H1 (cell line): ENCODE results near the gene UBASH3A. TPM values are rescaled to one million over a fixed set of nuclear protein-coding genes. Genes with fewer than 3 reads are reported as not detected.

ENCODE experiments used
- CTCF ChIA-PET: fragments of 300-600 bp; sonication (Branson Sonifier 250); formaldehyde crosslinking; loops from one replicate; lab custom pipeline; 2021; ENCODE audit not compliant: partially characterized antibody; lab: Charles Lee
- POLR2A ChIA-PET: fragments of 300-600 bp; sonication (Branson Sonifier 250); formaldehyde crosslinking; loops from one replicate; lab custom pipeline; 2021; ENCODE audit warnings: inconsistent platforms; ENCODE audit not compliant: partially characterized antibody; lab: Charles Lee
- DNase-seq, 2 experiments: peaks; one replicate each; pipeline versions ENCODE4 v3.0.0 to v3.0.0-alpha.2; 2010 to 2022; ENCODE audit warnings: low spot score in 2 of 2, low read depth in 1 of 2, mixed read lengths in 1 of 2
- FAIRE-seq: peaks from 2 replicates; lab custom pipeline; 2011; peaks lifted over from hg19 to GRCh38; lab: Jason Lieb, UNC
- H2AFZ ChIP-seq: 2 replicates; pipeline ENCODE4 v1.8.1; 2012; ENCODE audit warnings: low read length, inconsistent platforms
- H2AK5ac ChIP-seq: 2 replicates; pipeline ENCODE4 v1.6.1; 2013; ENCODE audit warnings: low read depth, low read length
- H2BK120ac ChIP-seq: replicated peaks from 2 replicates; pipeline ENCODE3; 2013; ENCODE audit warnings: low read depth, low read length, inconsistent platforms
- H2BK12ac ChIP-seq: 2 replicates; pipeline ENCODE4 v1.6.1; 2013; ENCODE audit warnings: low read depth, low read length
- H2BK15ac ChIP-seq: 2 replicates; pipeline ENCODE4 v1.6.1; 2013; ENCODE audit warnings: low read length
- H2BK20ac ChIP-seq: 2 replicates; pipeline ENCODE4 v1.6.1; 2013; ENCODE audit warnings: low read length
- H2BK5ac ChIP-seq: 2 replicates; pipeline ENCODE4 v1.6.1; 2013; ENCODE audit warnings: low read depth, low read length
- H3K14ac ChIP-seq: 2 replicates; pipeline ENCODE4 v1.6.1; 2013; ENCODE audit warnings: inconsistent platforms; ENCODE audit not compliant: insufficient read length
- H3K18ac ChIP-seq: 2 replicates; pipeline ENCODE4 v1.6.1; 2013; ENCODE audit warnings: low read length; ENCODE audit errors: extremely low read depth
- H3K23ac ChIP-seq: 2 replicates; pipeline ENCODE4 v1.6.1; 2013; ENCODE audit warnings: inconsistent platforms; ENCODE audit not compliant: insufficient read length
- H3K23me2 ChIP-seq: 2 replicates; pipeline ENCODE4 v1.6.1; 2013; ENCODE audit warnings: low read depth, low read length
- H3K27ac ChIP-seq: 2 replicates; pipeline ENCODE4 v1.6.1; 2011; ENCODE audit warnings: low read depth, low read length, inconsistent platforms
- H3K27me3 ChIP-seq, 4 experiments: replicated peaks in 1 of 4; 1 replicate in 1 of 4; 2 replicates in 3 of 4; pipeline versions ENCODE4 v1.6.1 to v1.8.1; 2011 to 2013; ENCODE audit warnings: low read length in 3 of 4, mild to moderate bottlenecking in 3 of 4, inconsistent platforms in 2 of 4, mixed read lengths in 2 of 4, moderate library complexity in 1 of 4; ENCODE audit not compliant: control insufficient read depth in 3 of 4, insufficient read depth in 3 of 4; ENCODE audit errors: extremely low read depth in 1 of 4
- H3K36me3 ChIP-seq, 4 experiments: 2 replicates each; pipeline versions ENCODE4 v1.6.1 to v1.8.1; 2011 to 2013; ENCODE audit warnings: mild to moderate bottlenecking in 4 of 4, low read length in 3 of 4, moderate library complexity in 2 of 4, control low read depth in 1 of 4, inconsistent platforms in 1 of 4; ENCODE audit not compliant: insufficient read depth in 4 of 4, control insufficient read depth in 2 of 4
- H3K4ac ChIP-seq: replicated peaks from 2 replicates; pipeline ENCODE3; 2013; ENCODE audit warnings: low read length, low read depth, mixed read lengths, inconsistent platforms; ENCODE audit not compliant: insufficient read length
- H3K4me1 ChIP-seq, 4 experiments: replicated peaks in 1 of 4; 1 replicate in 1 of 4; 2 replicates in 3 of 4; pipeline versions ENCODE4 v1.6.1 to v1.8.1; 2011 to 2013; ENCODE audit warnings: low read length in 3 of 4, inconsistent platforms in 2 of 4, mixed read lengths in 1 of 4; ENCODE audit not compliant: insufficient read depth in 4 of 4, control insufficient read depth in 3 of 4
- H3K4me2 ChIP-seq, 2 experiments: 2 replicates each; pipeline versions ENCODE4 v1.6.1 to v1.8.1; 2011 to 2013; ENCODE audit warnings: low read depth in 2 of 2, low read length in 2 of 2, control low read depth in 1 of 2, inconsistent platforms in 1 of 2, mild to moderate bottlenecking in 1 of 2; ENCODE audit not compliant: insufficient read depth in 1 of 2
- H3K4me3 ChIP-seq, 4 experiments: fragments of 200-600, 300-600 bp in 1 of 4; sonication (generic), shearing (Covaris generic), sonication (Bioruptor Twin) in 1 of 4; 2 replicates each; pipeline versions ENCODE4 v1.5.1 to v1.8.1; 2011 to 2016; ENCODE audit warnings: low read length in 4 of 4, low read depth in 3 of 4, control low read depth in 2 of 4, inconsistent platforms in 2 of 4, mild to moderate bottlenecking in 2 of 4, mixed read lengths in 1 of 4, moderate library complexity in 1 of 4; ENCODE audit not compliant: insufficient read depth in 2 of 4; ENCODE audit errors: extremely low read depth in 1 of 4
- H3K56ac ChIP-seq: replicated peaks from 2 replicates; pipeline ENCODE3; 2013; ENCODE audit warnings: low read depth, mild to moderate bottlenecking, mixed read lengths, low read length, inconsistent platforms; ENCODE audit not compliant: insufficient read length
- H3K79me1 ChIP-seq: 2 replicates; pipeline ENCODE4 v1.6.1; 2013; ENCODE audit warnings: low read depth, low read length, control low read depth
- H3K79me2 ChIP-seq, 2 experiments: 2 replicates each; pipeline versions ENCODE4 v1.6.1 to v1.8.1; 2012 to 2013; ENCODE audit warnings: low read length in 2 of 2, mild to moderate bottlenecking in 2 of 2, inconsistent platforms in 1 of 2; ENCODE audit not compliant: insufficient read depth in 2 of 2, control insufficient read depth in 1 of 2
- H3K9ac ChIP-seq, 4 experiments: replicated peaks in 1 of 4; 1 replicate in 1 of 4; 2 replicates in 3 of 4; pipeline versions ENCODE4 v1.6.1 to v1.8.1; 2011 to 2013; ENCODE audit warnings: low read depth in 3 of 4, low read length in 3 of 4, control low read depth in 2 of 4, mild to moderate bottlenecking in 2 of 4, moderate library complexity in 2 of 4, inconsistent platforms in 1 of 4; ENCODE audit errors: extremely low read depth in 1 of 4
- H3K9me3 ChIP-seq, 2 experiments: 2 replicates each; pipeline versions ENCODE4 v1.6.1 to v1.8.1; 2012 to 2013; ENCODE audit warnings: mild to moderate bottlenecking in 2 of 2, moderate library complexity in 2 of 2, control low read depth in 1 of 2, inconsistent platforms in 1 of 2, low read depth in 1 of 2, low read length in 1 of 2, mixed read lengths in 1 of 2; ENCODE audit not compliant: insufficient read depth in 2 of 2
- H4K20me1 ChIP-seq, 2 experiments: replicated peaks in 1 of 2; 2 replicates each; pipeline versions ENCODE3 to v1.8.1; 2011 to 2013; ENCODE audit warnings: inconsistent platforms in 2 of 2, low read length in 2 of 2, mild to moderate bottlenecking in 1 of 2; ENCODE audit not compliant: insufficient read depth in 2 of 2, control insufficient read depth in 1 of 2
- H4K5ac ChIP-seq: 2 replicates; pipeline ENCODE4 v1.6.1; 2013; ENCODE audit warnings: low read length, low read depth, mixed read lengths, inconsistent platforms; ENCODE audit not compliant: insufficient read length
- H4K8ac ChIP-seq: 2 replicates; pipeline ENCODE4 v1.8.0; 2013; ENCODE audit warnings: mild to moderate bottlenecking, moderate library complexity, low read length, inconsistent platforms; ENCODE audit not compliant: insufficient read depth; ENCODE audit errors: extremely low read depth
- H4K91ac ChIP-seq: replicated peaks from 2 replicates; pipeline ENCODE3; 2013; ENCODE audit warnings: low read length, mixed read lengths, inconsistent platforms; ENCODE audit not compliant: insufficient read length
- BCL11A ChIP-seq, 2 experiments: IDR thresholded peaks; one replicate each; pipeline ENCODE4 v1.6.1; 2011; ENCODE audit warnings: low read depth in 2 of 2, low read length in 2 of 2, mild to moderate bottlenecking in 2 of 2
- CTBP2 ChIP-seq: IDR thresholded peaks from 2 replicates; pipeline ENCODE4 v1.7.0; 2011; ENCODE audit warnings: borderline replicate concordance, mild to moderate bottlenecking, moderate library complexity, mixed read lengths, low read length; ENCODE audit not compliant: insufficient read depth, insufficient read length
- GTF2F1 ChIP-seq: IDR thresholded peaks from 2 replicates; pipeline ENCODE4 v1.6.1; 2012; ENCODE audit warnings: low read depth, low read length, improper control_type of control experiment, borderline replicate concordance
- KDM1A ChIP-seq: fragments of 200-600, 300-600 bp; sonication (generic); IDR thresholded peaks from 2 replicates; pipeline ENCODE4 v1.7.1; 2016; ENCODE audit warnings: mild to moderate bottlenecking, low read length, borderline replicate concordance
- KDM4A ChIP-seq: IDR thresholded peaks from one replicate; pipeline ENCODE4 v1.7.1; 2012; ENCODE audit warnings: low read depth, mild to moderate bottlenecking, moderate library complexity, low read length, inconsistent platforms; ENCODE audit not compliant: severe bottlenecking
- SAP30 ChIP-seq: fragments of 300-600 bp; sonication (generic); IDR thresholded peaks from 2 replicates; pipeline ENCODE4 v1.7.1; 2012; ENCODE audit warnings: low read length, moderate library complexity, mild to moderate bottlenecking, inconsistent platforms; ENCODE audit not compliant: insufficient read depth, insufficient replicate concordance
- SIX5 ChIP-seq: IDR thresholded peaks from 2 replicates; pipeline ENCODE4 v1.6.1; 2011; ENCODE audit warnings: mild to moderate bottlenecking, low read depth, low read length
- TBP ChIP-seq: IDR thresholded peaks from 2 replicates; pipeline ENCODE4 v1.6.1; 2011; ENCODE audit warnings: low read depth, low read length, improper control_type of control experiment
- WGBS, 2 experiments: shearing (Covaris generic) in 1 of 2; methylation state at CpG; one replicate each; pipeline versions ENCODE4 v1.1.6 to v1.1.7; 2013 to 2015; ENCODE audit warnings: low lambda C conversion rate in 2 of 2, mixed read lengths in 2 of 2, inconsistent platforms in 1 of 2, low coverage in 1 of 2, missing lambda C conversion rate in 1 of 2; ENCODE audit not compliant: insufficient replicate concordance in 2 of 2, insufficient coverage in 1 of 2, insufficient read length in 1 of 2; ENCODE audit errors: extremely low coverage in 1 of 2, missing lambda C conversion rate in 1 of 2; 5-methylcytosine and 5-hydroxymethylcytosine counted together
- polyA plus RNA-seq, 7 experiments: library from polyadenylated mRNA; depleted of rRNA in 3 of 7; stranded (reverse) in 5 of 7; unstranded in 2 of 7; fragments of >200 nt in 5 of 7; fragments of 200-250 nt in 2 of 7; gene quantifications; 1 replicate in 5 of 7; 2 replicates in 1 of 7; 4 replicates in 1 of 7; pipeline versions ENCODE4 v1.2.1 to v1.2.3, GENCODE V29; 2011 to 2013; ENCODE audit warnings: missing spikeins in 2 of 7, mixed read lengths in 2 of 7
- total RNA-seq: library from RNA; stranded (reverse); fragmentation: NEBNext Ultra II Directional; extraction: Animal tissue kit (Norgen Biotek cat#: 25700); gene quantifications from 2 replicates; pipeline ENCODE4 v1.2.1, GENCODE V29; 2021
- TF ChIP-seq, protein P1 (sequence below), 3 experiments: IDR thresholded peaks; 1 replicate in 2 of 3; 2 replicates in 1 of 3; pipeline versions ENCODE4 v1.5.1 to v1.6.1; 2011; ENCODE audit warnings: low read length in 3 of 3, mild to moderate bottlenecking in 3 of 3, inconsistent platforms in 2 of 3, low read depth in 1 of 3, moderate library complexity in 1 of 3; ENCODE audit not compliant: insufficient read depth in 1 of 3; ENCODE audit errors: control extremely low read depth in 1 of 3

Gene UBASH3A
- total and polyA plus RNA-seq, 2 of the 8 experiments (the other 6 are each of a cell fraction or from before 2014, with no cell fraction given), result not detected

- H3K9me3 ChIP-seq, result peaks cover 4% of the 10 kb centered on the region in 2 experiments; a peak in 2 of 4 replicates
- no peak overlapping the region for H3K4me3 ChIP-seq
- H2AFZ ChIP-seq, result no peak overlapping the region
- no peak overlapping the region for H4K91ac ChIP-seq
- no peaks in the 10 kb centered on the region for H3K27me3 ChIP-seq
- no peak overlapping the region for H3K9ac ChIP-seq
- no peak overlapping the region for H3K56ac ChIP-seq
- TF ChIP-seq KDM1A, result peak; percentile 32; the same call in 1 of the 2 replicates
- no peak for TF ChIP-seq TBP
- TF ChIP-seq, protein P1, sequence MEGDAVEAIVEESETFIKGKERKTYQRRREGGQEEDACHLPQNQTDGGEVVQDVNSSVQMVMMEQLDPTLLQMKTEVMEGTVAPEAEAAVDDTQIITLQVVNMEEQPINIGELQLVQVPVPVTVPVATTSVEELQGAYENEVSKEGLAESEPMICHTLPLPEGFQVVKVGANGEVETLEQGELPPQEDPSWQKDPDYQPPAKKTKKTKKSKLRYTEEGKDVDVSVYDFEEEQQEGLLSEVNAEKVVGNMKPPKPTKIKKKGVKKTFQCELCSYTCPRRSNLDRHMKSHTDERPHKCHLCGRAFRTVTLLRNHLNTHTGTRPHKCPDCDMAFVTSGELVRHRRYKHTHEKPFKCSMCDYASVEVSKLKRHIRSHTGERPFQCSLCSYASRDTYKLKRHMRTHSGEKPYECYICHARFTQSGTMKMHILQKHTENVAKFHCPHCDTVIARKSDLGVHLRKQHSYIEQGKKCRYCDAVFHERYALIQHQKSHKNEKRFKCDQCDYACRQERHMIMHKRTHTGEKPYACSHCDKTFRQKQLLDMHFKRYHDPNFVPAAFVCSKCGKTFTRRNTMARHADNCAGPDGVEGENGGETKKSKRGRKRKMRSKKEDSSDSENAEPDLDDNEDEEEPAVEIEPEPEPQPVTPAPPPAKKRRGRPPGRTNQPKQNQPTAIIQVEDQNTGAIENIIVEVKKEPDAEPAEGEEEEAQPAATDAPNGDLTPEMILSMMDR (IDR thresholded peaks at IDR 0.05; ENCODE audit: control extremely low read depth in 1 of 3, insufficient read depth in 1 of 3, low read depth in 1 of 3, low read length in 3 of 3), result no peak
- no peak for TF ChIP-seq SIX5
- no peak for TF ChIP-seq BCL11A (IDR thresholded peaks at IDR 0.05; ENCODE audit: low read depth in 2 of 2, low read length in 2 of 2)
- no peak for TF ChIP-seq SAP30
- TF ChIP-seq CTBP2, result no peak
- TF ChIP-seq KDM4A, result no peak
- no peak for TF ChIP-seq GTF2F1
- no peak overlapping the region for H3K14ac ChIP-seq
- H2BK20ac ChIP-seq, result no peak overlapping the region
- H3K79me1 ChIP-seq, result no peaks in the 10 kb centered on the region
- H4K8ac ChIP-seq, result no peak overlapping the region
- POLR2A ChIA-PET, result no interaction called here
- no peaks in the 10 kb centered on the region for H3K4me1 ChIP-seq
- CTCF ChIA-PET, result interaction anchor here (1.9 kb wide), 1 partner anchor 23 kb away, joined by 6 read pairs; no protein-coding TSS in a partner anchor
- H2BK12ac ChIP-seq, result no peak overlapping the region
- H3K18ac ChIP-seq, result no peak overlapping the region
- no peak overlapping the region for H4K5ac ChIP-seq
- no peak overlapping the region for H3K4me2 ChIP-seq
- WGBS, 2 experiments, result 100% methylated on average over 3 of the region's 3 CpGs; no CpG with 5 or more reads in 1 of the 2 experiments
- FAIRE-seq, result no peak
- H2AK5ac ChIP-seq, result no peak overlapping the region
- H3K23ac ChIP-seq, result no peak overlapping the region
- H3K79me2 ChIP-seq, result no peaks in the 10 kb centered on the region
- H2BK120ac ChIP-seq, result no peak overlapping the region
- no peak overlapping the region for H3K4ac ChIP-seq
- DNase-seq, result no peak
- H3K27ac ChIP-seq, result no peak overlapping the region
- peaks cover 0 to 7% of the 10 kb centered on the region in 2 experiments for H4K20me1 ChIP-seq
- H3K23me2 ChIP-seq, result peaks cover 6% of the 10 kb centered on the region; the same call in 1 of the 2 replicates
- no peaks in the 10 kb centered on the region for H3K36me3 ChIP-seq
- H2BK15ac ChIP-seq, result no peak overlapping the region
- no peak overlapping the region for H2BK5ac ChIP-seq
Measured at GRCh38 chr21:42434884-42435283, 31.2 kb downstream of the UBASH3A start.
